K562 (cell line): ENCODE results near the gene RALA. TPM values are rescaled to one million over a fixed set of nuclear protein-coding genes. Genes with fewer than 3 reads are reported as not detected.

Experiments
- ATAC-seq: fragments of 200-7000 bp; cut with Tn5 transposase; 3 replicates; pipeline ENCODE4 v1.9.1; 2020; ENCODE audit warnings: moderate library complexity
- BruUV-seq: library from RNA; stranded (reverse); fragments of 400-500 nt; replicated peaks from 2 replicates; lab custom pipeline; 2021; lab: Mats Ljungman, UMichigan
- CTCF ChIA-PET: fragments of 300-600 bp; formaldehyde crosslinking; extraction: SDS; loops from one replicate; lab custom pipeline; 2021; ENCODE audit warnings: low intra/inter-chr PET ratio; lab: Yijun Ruan, JAX
- POLR2A ChIA-PET: fragments of 300-600, 350-650 bp; sonication (Branson Sonifier 250); formaldehyde crosslinking; extraction: SDS; loops from one replicate; lab custom pipeline; 2021; ENCODE audit warnings: antibody characterized with exemption, inconsistent platforms; lab: Yijun Ruan, JAX
- DNase-seq, 4 experiments: peaks; one replicate each; pipeline versions ENCODE4 v3.0.0 to v3.0.0-alpha.2; 2011 to 2018; ENCODE audit warnings: low spot score in 3 of 4, mixed read lengths in 3 of 4; ENCODE audit errors: extremely low read depth in 1 of 4
- FAIRE-seq: peaks from 2 replicates; lab custom pipeline; 2011; peaks lifted over from hg19 to GRCh38; lab: Jason Lieb, UNC
- H2AFZ ChIP-seq: 2 replicates; pipeline ENCODE4 v1.6.0; 2011; ENCODE audit warnings: low read depth, low read length, control low read depth, inconsistent platforms
- H3K27ac ChIP-seq: fragments of 200-600 bp; 3 replicates; pipeline ENCODE4 v1.8.0; 2011; ENCODE audit warnings: low read depth, mild to moderate bottlenecking, control low read depth, inconsistent platforms, low read length, moderate library complexity, mixed read lengths; ENCODE audit errors: extremely low read depth
- H3K27me3 ChIP-seq, 2 experiments: fragments of 300-600 bp in 1 of 2; 2 replicates in 1 of 2; 3 replicates in 1 of 2; pipeline versions ENCODE4 v1.6.0 to v1.8.0; 2011; ENCODE audit warnings: inconsistent platforms in 2 of 2, low read length in 2 of 2, mild to moderate bottlenecking in 1 of 2, mixed read lengths in 1 of 2, moderate library complexity in 1 of 2; ENCODE audit not compliant: control insufficient read depth in 2 of 2, insufficient read depth in 2 of 2
- H3K36me3 ChIP-seq: fragments of 300-600 bp; 3 replicates; pipeline ENCODE4 v1.8.0; 2011; ENCODE audit warnings: mild to moderate bottlenecking, low read length, inconsistent platforms; ENCODE audit not compliant: control insufficient read depth, insufficient read depth
- H3K4me1 ChIP-seq, 2 experiments: fragments of 200-600 bp in 1 of 2; replicated peaks in 1 of 2; 2 replicates in 1 of 2; 3 replicates in 1 of 2; pipeline versions ENCODE4 v1.5.1 to v1.8.0; 2011; ENCODE audit warnings: inconsistent platforms in 2 of 2, low read length in 2 of 2, mild to moderate bottlenecking in 1 of 2, mixed read lengths in 1 of 2, moderate library complexity in 1 of 2; ENCODE audit not compliant: control insufficient read depth in 2 of 2, insufficient read depth in 2 of 2
- H3K4me2 ChIP-seq: 2 replicates; pipeline ENCODE4 v1.6.1; 2011; ENCODE audit warnings: low read length, control low read depth, inconsistent platforms, mixed read lengths; ENCODE audit not compliant: insufficient read depth
- H3K4me3 ChIP-seq: fragments of 200-600 bp; sonication (generic), shearing (Covaris generic); 2 replicates; pipeline ENCODE4 v1.5.1; 2016; ENCODE audit warnings: control low read depth, inconsistent platforms
- H3K79me2 ChIP-seq: fragments of 200-600 bp; 3 replicates; pipeline ENCODE4 v1.8.0; 2011; ENCODE audit warnings: low read length, inconsistent platforms; ENCODE audit not compliant: control insufficient read depth, insufficient read depth
- H3K9ac ChIP-seq, 2 experiments: 2 replicates each; pipeline versions ENCODE4 v1.6.0 to v1.6.1; 2011; ENCODE audit warnings: low read depth in 2 of 2, low read length in 2 of 2, control low read depth in 1 of 2, inconsistent platforms in 1 of 2, mild to moderate bottlenecking in 1 of 2, mixed read lengths in 1 of 2; ENCODE audit not compliant: insufficient read depth in 1 of 2
- H3K9me1 ChIP-seq: one replicate; pipeline ENCODE4 v1.6.0; 2011; ENCODE audit warnings: inconsistent platforms, mild to moderate bottlenecking, low read length, moderate library complexity; ENCODE audit not compliant: control insufficient read depth, insufficient read depth
- H3K9me3 ChIP-seq: replicated peaks from 2 replicates; pipeline ENCODE4 v1.5.1; 2011; ENCODE audit warnings: low read depth, low read length, inconsistent platforms; ENCODE audit not compliant: control insufficient read depth, insufficient read depth
- H4K20me1 ChIP-seq: replicated peaks from 2 replicates; pipeline ENCODE4 v1.6.1; 2011; ENCODE audit warnings: low read length, inconsistent platforms, mixed read lengths; ENCODE audit not compliant: control insufficient read depth, insufficient read depth
- ARNT ChIP-seq, 2 experiments: fragments of 450-650 bp; IDR thresholded peaks; 2 replicates each; pipeline ENCODE4 v1.6.1; 2016; ENCODE audit warnings: mild to moderate bottlenecking in 1 of 2
- FOXA3 ChIP-seq, 2 experiments: fragments of 450-650 bp in 1 of 2; sonication (generic) in 1 of 2; formaldehyde crosslinking; IDR thresholded peaks in 1 of 2; conservative IDR thresholded peaks in 1 of 2; 2 replicates each; pipeline versions ENCODE4 v1.4.0 to v1.8.0; 2020 to 2022; ENCODE audit warnings: mild to moderate bottlenecking in 2 of 2, missing genetic modification reagents in 1 of 2
- FOXM1 ChIP-seq, 2 experiments: fragments of 450-650 bp in 1 of 2; sonication (generic) in 1 of 2; formaldehyde crosslinking in 1 of 2; IDR thresholded peaks; 2 replicates each; pipeline versions ENCODE4 v1.6.1 to v1.9.0; 2017 to 2022; ENCODE audit warnings: low read depth in 2 of 2, mild to moderate bottlenecking in 2 of 2, missing genetic modification reagents in 1 of 2, moderate library complexity in 1 of 2
- FOXP1 ChIP-seq: sonication (generic); formaldehyde crosslinking; IDR thresholded peaks from 2 replicates; pipeline ENCODE4 v1.8.0; 2022; ENCODE audit warnings: mild to moderate bottlenecking, missing genetic modification reagents
- NFATC3 ChIP-seq: fragments of 450-650 bp; IDR thresholded peaks from 2 replicates; pipeline ENCODE4 v1.6.1; 2017; ENCODE audit warnings: mild to moderate bottlenecking
- RBM25 ChIP-seq: fragments of 200-400 bp; formaldehyde crosslinking; IDR thresholded peaks from 2 replicates; pipeline ENCODE4 v1.6.1; 2018; ENCODE audit warnings: low read length, low read depth, moderate library complexity; ENCODE audit not compliant: severe bottlenecking
- SAP30 ChIP-seq: fragments of 200-600 bp; sonication (generic); IDR thresholded peaks from 2 replicates; pipeline ENCODE4 v1.6.1; 2012; ENCODE audit warnings: borderline replicate concordance, low read depth, mild to moderate bottlenecking, moderate library complexity, low read length, control low read depth, inconsistent platforms; ENCODE audit not compliant: insufficient read depth, poor library complexity, severe bottlenecking
- TAF15 ChIP-seq: fragments of 200-400 bp; formaldehyde crosslinking; IDR thresholded peaks from 2 replicates; pipeline ENCODE4 v1.6.1; 2017; ENCODE audit warnings: mild to moderate bottlenecking, low read depth, low read length, moderate library complexity
- TBP ChIP-seq: optimal IDR thresholded peaks from 2 replicates; pipeline ENCODE3; 2011; ENCODE audit warnings: low read depth, low read length, improper control_type of control experiment
- TCFL5 ChIP-seq: fragments of 250-450 bp; sonication (Bioruptor Pico); conservative IDR thresholded peaks from 2 replicates; pipeline ENCODE4 v1.6.1; 2021; ENCODE audit warnings: mild to moderate bottlenecking, moderate library complexity, matching md5 sums
- ZC3H8 ChIP-seq: fragments of 450-650 bp; IDR thresholded peaks from 2 replicates; pipeline ENCODE4 v1.6.1; 2017
- ZNF785 ChIP-seq: fragments of 250-450 bp; sonication (Bioruptor Pico); IDR thresholded peaks from 2 replicates; pipeline ENCODE4 v1.4.0; 2020; ENCODE audit warnings: mild to moderate bottlenecking
- WGBS: fragments of 100-300 bp; shearing (Covaris generic); methylation state at CpG from one replicate; pipeline ENCODE4 v1.1.6; 2016; ENCODE audit warnings: low coverage, mixed read lengths; ENCODE audit not compliant: insufficient coverage; ENCODE audit errors: missing lambda C conversion rate; 5-methylcytosine and 5-hydroxymethylcytosine counted together
- in situ Hi-C: fragments of 300-500 bp; cut with MboI; formaldehyde crosslinking; loops from 4 replicates; pipeline ENCODE4 v1.15.0; 2018; ENCODE audit warnings: inconsistent platforms, mixed read lengths
- intact Hi-C: fragments of 100-400 bp; cut with micrococcal nuclease; formaldehyde crosslinking; loops from 2 replicates; pipeline ENCODE4 v1.14.2; 2022
- polyA plus RNA-seq, 8 experiments: library from polyadenylated mRNA; depleted of rRNA in 4 of 8; stranded (reverse) in 5 of 8; unstranded in 3 of 8; fragments of >200 nt; fragmentation: Nextera tagmentation in 2 of 8; fragmentation: Illumina TruSeq in 1 of 8; extraction: Ambion mirVana in 2 of 8; extraction: Trizol in 1 of 8; gene quantifications; 2 replicates each; pipeline versions ENCODE4 v1.2.1 to v1.2.3, GENCODE V29; 2011 to 2014; ENCODE audit warnings: inconsistent platforms in 1 of 8, missing spikeins in 1 of 8
- total RNA-seq, 7 experiments: library from RNA; depleted of rRNA in 6 of 7; stranded (reverse); fragments of >200 nt in 6 of 7; fragmentation: Illumina TruSeq in 2 of 7; extraction: Trizol in 2 of 7; gene quantifications; 2 replicates each; pipeline versions ENCODE4 v1.2.1 to v1.2.3, GENCODE V29; 2011 to 2021; ENCODE audit warnings: low replicate concordance in 1 of 7
- TF ChIP-seq, protein P1 (sequence below): fragments of 250-450 bp; sonication (Bioruptor Pico); IDR thresholded peaks from 2 replicates; pipeline ENCODE4 v1.4.0; 2020; ENCODE audit warnings: mild to moderate bottlenecking, moderate library complexity
- TF ChIP-seq, protein P2 (sequence below): fragments of 250-450 bp; sonication (Bioruptor Pico); IDR thresholded peaks from 2 replicates; pipeline ENCODE4 v1.4.0; 2020

The RALA gene
- total and polyA plus RNA-seq, 9 of the 15 experiments (the other 6 are each of a cell fraction or from before 2014, with no cell fraction given) = 7.2 to 28.0 (median 25.7) TPM

DNA sequence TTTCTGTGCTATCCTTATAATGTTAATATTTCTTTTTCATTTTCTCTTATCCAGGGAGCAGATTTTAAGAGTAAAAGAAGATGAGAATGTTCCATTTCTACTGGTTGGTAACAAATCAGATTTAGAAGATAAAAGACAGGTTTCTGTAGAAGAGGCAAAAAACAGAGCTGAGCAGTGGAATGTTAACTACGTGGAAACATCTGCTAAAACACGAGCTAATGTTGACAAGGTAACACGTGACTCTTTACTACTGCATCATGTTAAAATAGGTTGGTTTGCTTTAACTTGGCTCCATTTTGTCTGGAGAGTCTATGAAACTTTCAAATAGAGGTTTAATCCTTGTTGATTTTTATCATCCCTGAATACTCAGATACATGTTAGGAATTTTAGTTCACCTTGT, 73.3 kb downstream of the RALA start (continued):
- no peak for TF ChIP-seq FOXP1
- TF ChIP-seq FOXM1 (IDR thresholded peaks at IDR 0.05; ENCODE audit: low read depth) = no peak
- TF ChIP-seq FOXM1 (CRISPR knock-in tag; IDR thresholded peaks at IDR 0.05; ENCODE audit: low read depth) = no peak
- TF ChIP-seq, protein P1, sequence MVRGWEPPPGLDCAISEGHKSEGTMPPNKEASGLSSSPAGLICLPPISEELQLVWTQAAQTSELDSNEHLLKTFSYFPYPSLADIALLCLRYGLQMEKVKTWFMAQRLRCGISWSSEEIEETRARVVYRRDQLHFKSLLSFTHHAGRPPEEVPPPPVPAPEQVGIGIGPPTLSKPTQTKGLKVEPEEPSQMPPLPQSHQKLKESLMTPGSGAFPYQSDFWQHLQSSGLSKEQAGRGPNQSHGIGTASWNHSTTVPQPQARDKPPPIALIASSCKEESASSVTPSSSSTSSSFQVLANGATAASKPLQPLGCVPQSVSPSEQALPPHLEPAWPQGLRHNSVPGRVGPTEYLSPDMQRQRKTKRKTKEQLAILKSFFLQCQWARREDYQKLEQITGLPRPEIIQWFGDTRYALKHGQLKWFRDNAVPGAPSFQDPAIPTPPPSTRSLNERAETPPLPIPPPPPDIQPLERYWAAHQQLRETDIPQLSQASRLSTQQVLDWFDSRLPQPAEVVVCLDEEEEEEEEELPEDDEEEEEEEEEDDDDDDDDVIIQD = no peak
- no peak for TF ChIP-seq ARNT (IDR thresholded peaks at IDR 0.05)
- TF ChIP-seq TAF15 = no peak
- TF ChIP-seq ZNF785 = no peak
- no peak for TF ChIP-seq TCFL5 (CRISPR knock-in tag)
- TF ChIP-seq, all 486 proteins: peak for 0

GRCh38 chr7:39697483-39697882, 74.1 kb downstream of the RALA start:
- Histone ChIP-seq H3K4me1 (no peaks in the 10 kb centered on the region), H3K4me3 (no peak overlapping the region), H3K9me3 (no peaks in the 10 kb centered on the region), H3K4me2 (no peak overlapping the region), H3K36me3 (peaks cover 47% of the 10 kb centered on the region), H3K27me3 (no peaks in the 10 kb centered on the region), H3K79me2 (no peaks in the 10 kb centered on the region), H3K9me1 (no peaks in the 10 kb centered on the region), H4K20me1 (no peaks in the 10 kb centered on the region), H2AFZ (no peak overlapping the region), H3K27ac (no peak overlapping the region)
- WGBS = 100% methylated on average over 1 of the region's 1 CpG
- ChIA-PET CTCF (no interaction called here), POLR2A (interaction anchor here (0.8 kb wide), 1 partner anchor 13 kb away, joined by 3 read pairs; no protein-coding TSS in a partner anchor)
- ATAC-seq (no peak), DNase-seq (no peak), FAIRE-seq (no peak)
- no TSS peak for BruUV-seq
- intact Hi-C loops = no loop called here
- in situ Hi-C loops = no loop called here
- no peak for TF ChIP-seq FOXA3 (CRISPR knock-in tag; conservative IDR thresholded peaks at IDR 0.05 in 1 of 2, IDR thresholded peaks at IDR 0.05 in 1 of 2)
- TF ChIP-seq SAP30 = no peak
- no peak for TF ChIP-seq ZC3H8
- TF ChIP-seq, protein P2, sequence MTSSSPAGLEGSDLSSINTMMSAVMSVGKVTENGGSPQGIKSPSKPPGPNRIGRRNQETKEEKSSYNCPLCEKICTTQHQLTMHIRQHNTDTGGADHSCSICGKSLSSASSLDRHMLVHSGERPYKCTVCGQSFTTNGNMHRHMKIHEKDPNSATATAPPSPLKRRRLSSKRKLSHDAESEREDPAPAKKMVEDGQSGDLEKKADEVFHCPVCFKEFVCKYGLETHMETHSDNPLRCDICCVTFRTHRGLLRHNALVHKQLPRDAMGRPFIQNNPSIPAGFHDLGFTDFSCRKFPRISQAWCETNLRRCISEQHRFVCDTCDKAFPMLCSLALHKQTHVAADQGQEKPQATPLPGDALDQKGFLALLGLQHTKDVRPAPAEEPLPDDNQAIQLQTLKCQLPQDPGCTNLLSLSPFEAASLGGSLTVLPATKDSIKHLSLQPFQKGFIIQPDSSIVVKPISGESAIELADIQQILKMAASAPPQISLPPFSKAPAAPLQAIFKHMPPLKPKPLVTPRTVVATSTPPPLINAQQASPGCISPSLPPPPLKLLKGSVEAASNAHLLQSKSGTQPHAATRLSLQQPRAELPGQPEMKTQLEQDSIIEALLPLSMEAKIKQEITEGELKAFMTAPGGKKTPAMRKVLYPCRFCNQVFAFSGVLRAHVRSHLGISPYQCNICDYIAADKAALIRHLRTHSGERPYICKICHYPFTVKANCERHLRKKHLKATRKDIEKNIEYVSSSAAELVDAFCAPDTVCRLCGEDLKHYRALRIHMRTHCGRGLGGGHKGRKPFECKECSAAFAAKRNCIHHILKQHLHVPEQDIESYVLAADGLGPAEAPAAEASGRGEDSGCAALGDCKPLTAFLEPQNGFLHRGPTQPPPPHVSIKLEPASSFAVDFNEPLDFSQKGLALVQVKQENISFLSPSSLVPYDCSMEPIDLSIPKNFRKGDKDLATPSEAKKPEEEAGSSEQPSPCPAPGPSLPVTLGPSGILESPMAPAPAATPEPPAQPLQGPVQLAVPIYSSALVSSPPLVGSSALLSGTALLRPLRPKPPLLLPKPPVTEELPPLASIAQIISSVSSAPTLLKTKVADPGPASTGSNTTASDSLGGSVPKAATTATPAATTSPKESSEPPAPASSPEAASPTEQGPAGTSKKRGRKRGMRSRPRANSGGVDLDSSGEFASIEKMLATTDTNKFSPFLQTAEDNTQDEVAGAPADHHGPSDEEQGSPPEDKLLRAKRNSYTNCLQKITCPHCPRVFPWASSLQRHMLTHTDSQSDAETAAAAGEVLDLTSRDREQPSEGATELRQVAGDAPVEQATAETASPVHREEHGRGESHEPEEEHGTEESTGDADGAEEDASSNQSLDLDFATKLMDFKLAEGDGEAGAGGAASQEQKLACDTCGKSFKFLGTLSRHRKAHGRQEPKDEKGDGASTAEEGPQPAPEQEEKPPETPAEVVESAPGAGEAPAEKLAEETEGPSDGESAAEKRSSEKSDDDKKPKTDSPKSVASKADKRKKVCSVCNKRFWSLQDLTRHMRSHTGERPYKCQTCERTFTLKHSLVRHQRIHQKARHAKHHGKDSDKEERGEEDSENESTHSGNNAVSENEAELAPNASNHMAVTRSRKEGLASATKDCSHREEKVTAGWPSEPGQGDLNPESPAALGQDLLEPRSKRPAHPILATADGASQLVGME (CRISPR knock-in tag) = no peak
- TF ChIP-seq RBM25 = no peak
- TF ChIP-seq TBP = no peak
- no peak for TF ChIP-seq NFATC3
- TF ChIP-seq, all 486 proteins: peak for 0
- H3K9ac ChIP-seq = no peak overlapping the region
